ENCODE data around the gene NSG2. TPM values are rescaled to one million over a fixed set of nuclear protein-coding genes. Genes with fewer than 3 reads are reported as not detected.

The NSG2 gene
- total RNA-seq, 4 donors from 2014 or later: 0.94 to 1.9 (median 1.8) TPM; not detected in 1

GRCh38 chr5:174084691-174085154 is 39.2 kb downstream of the NSG2 start:
- DNase-seq: no peak
- Histone ChIP-seq H3K27me3 (no peaks in the 10 kb centered on the region), H3K36me3 (no peaks in the 10 kb centered on the region), H3K9me3 (no peaks in the 10 kb centered on the region), H3K4me1 (no peaks in the 10 kb centered on the region), H3K27ac (no peak overlapping the region), H3K4me3 (no peak overlapping the region)
- TF ChIP-seq, protein P1, sequence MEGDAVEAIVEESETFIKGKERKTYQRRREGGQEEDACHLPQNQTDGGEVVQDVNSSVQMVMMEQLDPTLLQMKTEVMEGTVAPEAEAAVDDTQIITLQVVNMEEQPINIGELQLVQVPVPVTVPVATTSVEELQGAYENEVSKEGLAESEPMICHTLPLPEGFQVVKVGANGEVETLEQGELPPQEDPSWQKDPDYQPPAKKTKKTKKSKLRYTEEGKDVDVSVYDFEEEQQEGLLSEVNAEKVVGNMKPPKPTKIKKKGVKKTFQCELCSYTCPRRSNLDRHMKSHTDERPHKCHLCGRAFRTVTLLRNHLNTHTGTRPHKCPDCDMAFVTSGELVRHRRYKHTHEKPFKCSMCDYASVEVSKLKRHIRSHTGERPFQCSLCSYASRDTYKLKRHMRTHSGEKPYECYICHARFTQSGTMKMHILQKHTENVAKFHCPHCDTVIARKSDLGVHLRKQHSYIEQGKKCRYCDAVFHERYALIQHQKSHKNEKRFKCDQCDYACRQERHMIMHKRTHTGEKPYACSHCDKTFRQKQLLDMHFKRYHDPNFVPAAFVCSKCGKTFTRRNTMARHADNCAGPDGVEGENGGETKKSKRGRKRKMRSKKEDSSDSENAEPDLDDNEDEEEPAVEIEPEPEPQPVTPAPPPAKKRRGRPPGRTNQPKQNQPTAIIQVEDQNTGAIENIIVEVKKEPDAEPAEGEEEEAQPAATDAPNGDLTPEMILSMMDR (IDR thresholded peaks at IDR 0.05): no peak
- TF ChIP-seq POLR2A (IDR thresholded peaks at IDR 0.05): no peak

DNA sequence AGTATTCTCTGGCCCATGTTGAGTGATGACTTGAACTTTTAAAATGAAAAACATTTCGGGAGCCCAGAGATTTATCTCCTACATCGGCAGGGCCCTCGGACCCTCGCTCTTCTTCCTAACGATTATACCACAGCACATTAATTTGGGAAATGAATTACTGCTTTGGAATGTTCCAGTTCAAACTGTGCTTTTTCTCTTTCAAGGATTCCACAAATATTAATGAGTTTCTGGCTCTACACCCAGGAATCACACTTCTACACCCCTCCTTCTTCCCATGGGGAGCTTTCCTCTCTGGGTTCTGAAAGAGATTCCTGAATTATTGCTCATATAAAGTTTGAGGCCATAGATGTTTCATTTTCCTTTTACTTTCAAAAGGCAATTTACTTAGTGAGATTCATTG is 41.2 kb downstream of the NSG2 start:
- Histone ChIP-seq H3K36me3 (no peaks in the 10 kb centered on the region), H3K9me3 (no peaks in the 10 kb centered on the region), H3K27me3 (no peaks in the 10 kb centered on the region), H3K27ac (no peak overlapping the region), H3K4me3 (no peak overlapping the region), H3K4me1 (no peaks in the 10 kb centered on the region)
- no peak for DNase-seq
- no peak for TF ChIP-seq POLR2A (IDR thresholded peaks at IDR 0.05)
- TF ChIP-seq, protein P1 (IDR thresholded peaks at IDR 0.05): no peak

DNA sequence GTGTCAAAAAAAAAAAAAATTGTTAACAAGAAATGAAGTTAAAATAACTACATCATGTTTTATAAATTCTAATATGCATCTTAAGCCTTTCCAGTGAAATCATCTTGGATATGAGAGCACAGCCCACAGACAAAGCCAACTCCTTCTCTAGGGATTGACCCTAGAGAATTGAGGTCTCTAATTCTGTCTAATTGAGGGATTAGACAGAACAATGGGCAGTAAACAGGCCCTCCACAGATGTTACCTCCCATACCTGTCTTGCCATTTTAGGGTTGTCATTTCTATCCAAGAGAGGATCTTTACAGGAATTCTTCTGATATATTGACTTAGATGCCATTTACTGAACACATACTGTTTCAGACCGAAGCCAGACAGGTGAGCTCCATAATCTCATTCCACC is 42.3 kb downstream of the NSG2 start:
- H3K4me3 ChIP-seq: no peak overlapping the region
- H3K4me1 ChIP-seq: no peaks in the 10 kb centered on the region
- no peaks in the 10 kb centered on the region for H3K9me3 ChIP-seq
- TF ChIP-seq, protein P1 (IDR thresholded peaks at IDR 0.05): no peak
- no peak for TF ChIP-seq POLR2A (IDR thresholded peaks at IDR 0.05)
- no peaks in the 10 kb centered on the region for H3K36me3 ChIP-seq
- no peak for DNase-seq
- H3K27me3 ChIP-seq: no peaks in the 10 kb centered on the region
- H3K27ac ChIP-seq: no peak overlapping the region

DNA sequence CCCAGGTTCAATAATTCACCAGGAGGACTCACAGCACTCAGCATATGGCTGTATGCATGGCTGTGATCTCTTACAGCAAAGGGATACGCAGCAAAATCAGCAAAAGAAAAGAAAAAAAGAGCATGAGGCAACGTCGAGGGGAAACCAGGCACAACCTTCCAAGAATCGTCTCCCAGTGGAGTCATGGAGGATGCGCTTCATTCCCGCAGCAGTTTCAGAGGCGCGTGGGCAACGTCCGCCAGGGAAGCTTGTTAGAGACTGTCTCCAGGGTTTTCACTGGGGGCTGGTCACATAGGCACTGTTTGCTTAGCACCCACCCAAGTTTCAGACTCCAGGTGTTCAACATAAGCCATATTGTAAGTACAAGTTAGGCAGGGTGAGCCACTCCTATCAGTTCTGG is 44.6 kb downstream of the NSG2 start:
- DNase-seq: no peak
- Histone ChIP-seq H3K4me3 (no peak overlapping the region), H3K36me3 (no peaks in the 10 kb centered on the region), H3K27ac (no peak overlapping the region), H3K4me1 (no peaks in the 10 kb centered on the region), H3K9me3 (no peaks in the 10 kb centered on the region), H3K27me3 (no peaks in the 10 kb centered on the region)
- TF ChIP-seq, protein P1 (IDR thresholded peaks at IDR 0.05): no peak
- TF ChIP-seq POLR2A (IDR thresholded peaks at IDR 0.05): no peak

DNA sequence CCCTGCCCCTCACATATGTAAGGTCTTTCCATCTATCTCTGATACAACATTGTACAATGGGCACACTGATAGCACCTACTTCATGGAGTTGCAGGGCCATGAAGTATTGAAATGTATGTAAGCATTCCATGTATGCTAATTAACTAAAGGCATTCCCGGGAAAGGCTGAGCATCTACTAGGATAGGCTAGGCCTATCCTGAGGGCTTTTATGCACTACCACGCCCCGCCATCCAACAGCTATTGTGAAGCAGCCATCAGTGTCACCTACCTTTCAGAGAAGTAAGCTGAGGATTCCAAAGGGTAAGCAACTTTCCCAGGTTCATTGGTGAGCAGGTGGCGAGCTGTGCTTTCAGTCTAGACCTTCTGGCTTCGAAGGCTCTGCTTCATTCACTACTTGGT is 47.6 kb downstream of the NSG2 start:
- H3K9me3 ChIP-seq: no peaks in the 10 kb centered on the region
- H3K36me3 ChIP-seq: no peaks in the 10 kb centered on the region
- H3K27me3 ChIP-seq: no peaks in the 10 kb centered on the region
- no peak overlapping the region for H3K27ac ChIP-seq
- H3K4me3 ChIP-seq: no peak overlapping the region
- TF ChIP-seq POLR2A (IDR thresholded peaks at IDR 0.05): no peak
- TF ChIP-seq, protein P1 (IDR thresholded peaks at IDR 0.05): no peak
- no peaks in the 10 kb centered on the region for H3K4me1 ChIP-seq
- no peak for DNase-seq
